ENCODE data around the gene EMID1.

The EMID1 gene

DNA sequence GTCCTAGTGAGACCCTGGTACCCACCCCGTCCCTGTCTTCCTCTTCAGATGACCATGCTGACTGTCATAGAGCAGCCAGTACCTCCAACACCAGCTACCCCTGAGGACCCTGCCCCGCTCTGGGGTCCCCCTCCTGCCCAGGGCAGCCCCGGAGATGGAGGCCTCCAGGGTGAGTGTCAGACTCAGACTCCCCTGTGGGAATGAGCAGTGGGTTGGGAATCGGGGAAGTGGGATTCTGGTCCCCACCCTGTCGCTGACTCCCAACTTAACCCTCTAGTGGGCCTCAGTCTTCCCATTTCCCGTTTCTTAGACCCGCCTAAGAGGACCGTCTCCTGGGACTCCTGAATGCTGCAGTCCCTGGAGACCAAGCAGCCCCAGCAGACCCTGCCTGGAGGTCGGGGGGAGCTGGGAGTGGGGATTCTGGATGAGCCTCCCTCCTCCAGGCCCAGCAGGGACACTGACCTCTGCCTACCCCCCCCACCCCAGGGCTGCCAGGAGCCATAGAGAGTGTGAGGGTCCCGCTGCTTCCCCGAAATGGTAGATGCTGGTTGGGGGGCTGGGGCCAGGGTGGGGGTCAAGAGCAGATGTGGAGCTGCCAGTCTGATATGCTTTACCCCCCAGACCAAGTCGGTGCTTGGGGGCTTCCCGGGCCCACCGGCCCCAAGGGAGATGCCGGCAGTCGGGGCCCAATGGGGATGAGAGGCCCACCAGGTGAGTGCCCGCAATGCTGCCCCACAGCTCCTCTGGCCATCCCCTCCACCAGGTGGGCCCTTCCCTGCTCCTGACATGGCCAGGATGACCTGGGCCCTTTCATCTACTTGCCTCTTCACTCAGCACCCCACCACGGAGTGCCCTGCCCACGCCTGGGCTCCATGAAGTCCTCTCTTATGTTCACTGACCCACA, 25.5 kb downstream of the EMID1 start:
- in situ Hi-C loops (cut with MboI; ENCODE audit: low sequenced_read_pairs): loop anchor here (25.0 kb wide), 1 partner anchor 619 kb away; no protein-coding TSS in a partner anchor

- in situ Hi-C loops (cut with MboI; ENCODE audit: low sequenced_read_pairs): loop anchor here (25.0 kb wide), 1 partner anchor 620 kb away; no protein-coding TSS in a partner anchor
Measured at GRCh38 chr22:29231971-29232959, 26.6 kb downstream of the EMID1 start.

GRCh38 chr22:29233277-29233877, 27.7 kb downstream of the EMID1 start:
- in situ Hi-C loops (cut with MboI; ENCODE audit: low sequenced_read_pairs): loop anchor here (25.0 kb wide), 1 partner anchor 621 kb away; no protein-coding TSS in a partner anchor

GRCh38 chr22:29240481-29240880, 34.8 kb downstream of the EMID1 start:
- in situ Hi-C loops (cut with MboI; ENCODE audit: low sequenced_read_pairs): loop anchor here (10.0 to 25.0 kb wide), 2 partner anchors 386 to 628 kb away; no protein-coding TSS in a partner anchor

DNA sequence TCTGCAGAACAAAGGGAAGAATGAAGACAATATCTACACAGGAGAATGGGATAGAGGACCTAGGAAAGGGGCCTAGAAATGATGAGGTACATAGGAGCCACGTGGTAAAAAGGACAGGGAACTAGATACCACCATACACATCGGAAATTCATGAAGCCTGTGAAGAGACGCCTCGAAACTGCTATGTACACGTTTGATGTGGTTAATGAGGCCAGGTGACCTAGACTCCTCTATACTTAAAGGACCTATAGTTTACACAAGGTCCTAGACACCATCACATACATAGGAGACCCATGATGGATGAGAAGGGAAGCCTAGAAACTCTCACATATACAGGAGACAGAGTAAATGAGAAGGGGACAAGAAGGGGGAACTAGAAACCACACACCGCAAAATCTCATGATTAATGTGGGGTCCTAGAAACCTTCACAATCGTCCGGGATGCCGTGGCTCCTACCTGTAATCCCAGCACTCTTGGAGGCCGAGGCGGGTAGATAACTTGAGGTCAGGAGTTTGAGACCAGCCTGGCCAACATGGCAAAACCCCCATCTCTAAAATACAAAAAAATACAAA, 38.3 kb downstream of the EMID1 start:
- in situ Hi-C loops (cut with MboI; ENCODE audit: low sequenced_read_pairs): loop anchor here (10.0 to 25.0 kb wide), 2 partner anchors 389 to 632 kb away; no protein-coding TSS in a partner anchor

- in situ Hi-C loops (cut with MboI; ENCODE audit: low sequenced_read_pairs): loop anchor here (10.0 to 25.0 kb wide), 2 partner anchors 390 to 633 kb away; no protein-coding TSS in a partner anchor
Measured at GRCh38 chr22:29244785-29245625, 39.3 kb downstream of the EMID1 start.

GRCh38 chr22:29245626-29246385, 40.1 kb downstream of the EMID1 start:
- in situ Hi-C loops (cut with MboI; ENCODE audit: low sequenced_read_pairs): loop anchor here (10.0 to 25.0 kb wide), 2 partner anchors 391 to 634 kb away; no protein-coding TSS in a partner anchor

DNA sequence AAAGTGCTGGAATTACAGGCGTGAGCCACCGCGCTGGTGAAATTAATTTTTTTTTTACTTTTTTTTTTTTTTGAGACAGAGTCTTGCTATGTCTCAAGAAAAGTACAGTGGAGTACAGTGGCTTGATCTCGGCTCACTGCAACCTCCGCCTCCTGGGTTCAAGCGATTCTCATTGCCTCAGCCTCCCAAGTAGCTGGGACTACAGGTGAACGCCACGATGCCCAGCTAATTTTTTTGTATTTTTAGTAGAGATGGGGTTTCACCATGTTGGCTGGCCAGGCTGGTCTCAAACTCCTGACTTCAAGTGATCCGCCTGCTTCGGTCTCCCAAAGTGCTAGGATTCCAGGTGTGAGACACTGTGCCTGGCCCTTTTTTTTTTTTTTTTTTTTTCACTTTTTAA, 42.2 kb downstream of the EMID1 start:
- in situ Hi-C loops (cut with MboI; ENCODE audit: low sequenced_read_pairs): loop anchor here (10.0 to 25.0 kb wide), 2 partner anchors 393 to 636 kb away; no protein-coding TSS in a partner anchor

- in situ Hi-C loops (cut with MboI; ENCODE audit: low sequenced_read_pairs): loop anchor here (10.0 kb wide), 1 partner anchor 96 kb away; no protein-coding TSS in a partner anchor
Measured at GRCh38 chr22:29251265-29251664, 45.6 kb downstream of the EMID1 start.

GRCh38 chr22:29251981-29252911, 46.5 kb downstream of the EMID1 start:
- in situ Hi-C loops (cut with MboI; ENCODE audit: low sequenced_read_pairs): loop anchor here (10.0 kb wide), 1 partner anchor 97 kb away; no protein-coding TSS in a partner anchor

DNA sequence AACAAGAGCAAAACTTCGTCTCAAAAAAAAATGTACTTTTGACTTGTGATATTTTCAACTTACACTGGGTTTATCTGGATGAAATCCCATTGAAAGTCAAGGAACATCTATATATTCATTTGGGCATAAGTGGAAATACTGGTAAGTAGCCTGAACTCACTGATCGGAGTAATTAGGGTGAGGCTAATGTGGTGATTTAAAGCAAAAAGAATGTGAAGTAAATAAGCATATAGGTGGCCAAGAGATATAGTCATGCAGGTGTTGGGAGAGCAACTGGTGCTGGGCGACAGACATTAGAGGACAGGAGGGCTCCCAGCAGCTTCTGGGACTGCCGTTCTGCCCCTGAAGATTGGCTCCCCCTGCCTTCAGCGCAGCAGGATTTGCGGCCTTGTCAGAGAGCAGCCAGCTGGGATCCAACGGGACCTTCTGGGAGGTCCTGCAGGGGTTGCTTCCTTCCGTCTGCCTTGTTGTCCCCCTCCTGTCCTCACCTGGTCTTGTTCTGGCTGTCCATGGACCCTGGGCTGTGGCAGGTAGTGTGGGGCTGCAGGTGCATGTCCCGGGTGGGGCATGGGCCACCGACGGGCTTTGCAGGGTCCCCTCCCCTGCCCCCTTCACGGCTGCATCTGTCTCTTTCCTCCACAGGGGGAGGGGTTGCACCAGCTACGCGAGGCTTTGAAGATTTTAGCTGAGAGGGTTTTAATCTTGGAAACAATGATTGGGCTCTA, 48.0 kb downstream of the EMID1 start:
- in situ Hi-C loops (cut with MboI; ENCODE audit: low sequenced_read_pairs): loop anchor here (10.0 kb wide), 1 partner anchor 99 kb away; no protein-coding TSS in a partner anchor

- in situ Hi-C loops (cut with MboI; ENCODE audit: low sequenced_read_pairs): loop anchor here (10.0 kb wide), 1 partner anchor 99 kb away; no protein-coding TSS in a partner anchor
Measured at GRCh38 chr22:29254286-29254660, 48.6 kb downstream of the EMID1 start.

DNA sequence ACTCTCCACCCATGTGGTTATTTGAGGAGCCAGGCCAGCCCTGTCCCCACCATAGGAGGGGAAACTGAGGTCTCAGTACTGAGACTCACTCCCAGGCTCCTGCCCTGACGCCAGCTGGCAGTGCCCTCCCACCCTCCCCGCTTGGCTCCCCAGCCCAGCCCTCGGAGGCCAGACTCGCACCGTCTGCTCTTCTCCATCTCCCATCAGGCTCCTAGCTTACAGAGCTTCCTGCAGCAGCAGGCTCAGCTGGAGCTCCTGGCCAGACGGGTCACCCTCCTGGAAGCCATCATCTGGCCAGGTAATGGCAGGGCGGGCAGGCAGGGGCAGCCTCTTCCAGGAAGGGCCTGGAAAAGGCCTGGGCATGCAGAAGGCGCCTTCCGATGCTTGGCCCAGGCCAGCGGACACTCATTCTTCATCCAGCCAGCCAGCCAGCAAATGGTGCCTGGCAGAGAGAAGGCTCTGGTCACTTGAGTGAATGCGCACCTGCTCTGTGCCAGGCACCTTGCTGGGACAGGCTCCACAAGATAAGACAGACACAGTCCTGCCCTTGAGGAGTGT, 49.4 kb downstream of the EMID1 start:
- in situ Hi-C loops (cut with MboI; ENCODE audit: low sequenced_read_pairs): loop anchor here (10.0 kb wide), 1 partner anchor 100 kb away; no protein-coding TSS in a partner anchor

GRCh38 chr22:29256606-29257325, 51.1 kb downstream of the EMID1 start:
- in situ Hi-C loops (cut with MboI; ENCODE audit: low sequenced_read_pairs): loop anchor here (10.0 kb wide), 1 partner anchor 102 kb away; no protein-coding TSS in a partner anchor

GRCh38 chr22:29257751-29258181, 52.1 kb downstream of the EMID1 start:
- in situ Hi-C loops (cut with MboI; ENCODE audit: low sequenced_read_pairs): loop anchor here (10.0 kb wide), 1 partner anchor 103 kb away; no protein-coding TSS in a partner anchor

Measured in HL-60/S4 (cell line).